GM10266 (cell line): ENCODE data around the gene NPTX1.

ENCODE experiments used
- DNase-seq: peaks from one replicate; pipeline ENCODE4 v3.0.0; 2012; ENCODE audit errors: extremely low spot score
- CTCF ChIP-seq: IDR thresholded peaks from 2 replicates; pipeline ENCODE4 v1.5.1; 2012; ENCODE audit warnings: mild to moderate bottlenecking, low read depth; ENCODE audit not compliant: control insufficient read depth, insufficient read depth; ENCODE audit errors: missing control alignments

The NPTX1 gene

GRCh38 chr17:80518392-80518791 is 42.0 kb upstream of the NPTX1 start:
- no peak for DNase-seq
- TF ChIP-seq CTCF, result no peak

GRCh38 chr17:80517641-80518040 is 41.2 kb upstream of the NPTX1 start:
- DNase-seq, result no peak
- no peak for TF ChIP-seq CTCF

GRCh38 chr17:80516171-80516932 is 39.9 kb upstream of the NPTX1 start:
- DNase-seq, result no peak
- no peak for TF ChIP-seq CTCF

- TF ChIP-seq CTCF, result no peak
- DNase-seq, result no peak
These were observed 37.5 kb upstream of the NPTX1 start for GRCh38 chr17:80513892-80514291.

GRCh38 chr17:80513201-80513600 is 36.8 kb upstream of the NPTX1 start:
- TF ChIP-seq CTCF, result no peak
- no peak for DNase-seq

- DNase-seq, result no peak
- no peak for TF ChIP-seq CTCF
These were observed 35.8 kb upstream of the NPTX1 start for GRCh38 chr17:80512233-80512632.
